ENCODE measurements around the gene MRPS22. TPM values are rescaled to one million over a fixed set of nuclear protein-coding genes. Genes with fewer than 3 reads are reported as not detected.
"Not testable (repeated sequence)": the region's sequence is repeated elsewhere in the genome, so short reads cannot be mapped to it uniquely, and the experiment has no call there.

Gene MRPS22
- total and polyA plus RNA-seq, 2 experiments from 2014 or later, result 63.4 to 89.2 TPM

- no peaks in the 10 kb centered on the region for H3K27me3 ChIP-seq
- H3K4me3 ChIP-seq, result peak within 1 kb of the TSS; percentile 65
- TF ChIP-seq, protein P1, sequence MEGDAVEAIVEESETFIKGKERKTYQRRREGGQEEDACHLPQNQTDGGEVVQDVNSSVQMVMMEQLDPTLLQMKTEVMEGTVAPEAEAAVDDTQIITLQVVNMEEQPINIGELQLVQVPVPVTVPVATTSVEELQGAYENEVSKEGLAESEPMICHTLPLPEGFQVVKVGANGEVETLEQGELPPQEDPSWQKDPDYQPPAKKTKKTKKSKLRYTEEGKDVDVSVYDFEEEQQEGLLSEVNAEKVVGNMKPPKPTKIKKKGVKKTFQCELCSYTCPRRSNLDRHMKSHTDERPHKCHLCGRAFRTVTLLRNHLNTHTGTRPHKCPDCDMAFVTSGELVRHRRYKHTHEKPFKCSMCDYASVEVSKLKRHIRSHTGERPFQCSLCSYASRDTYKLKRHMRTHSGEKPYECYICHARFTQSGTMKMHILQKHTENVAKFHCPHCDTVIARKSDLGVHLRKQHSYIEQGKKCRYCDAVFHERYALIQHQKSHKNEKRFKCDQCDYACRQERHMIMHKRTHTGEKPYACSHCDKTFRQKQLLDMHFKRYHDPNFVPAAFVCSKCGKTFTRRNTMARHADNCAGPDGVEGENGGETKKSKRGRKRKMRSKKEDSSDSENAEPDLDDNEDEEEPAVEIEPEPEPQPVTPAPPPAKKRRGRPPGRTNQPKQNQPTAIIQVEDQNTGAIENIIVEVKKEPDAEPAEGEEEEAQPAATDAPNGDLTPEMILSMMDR (IDR thresholded peaks at IDR 0.05; ENCODE audit: low read depth, low read length), result no peak
- peak; percentile 100 for DNase-seq (ENCODE audit: low read depth in 1 of 2, low spot score in 1 of 2)
- no peaks in the 10 kb centered on the region for H3K9me3 ChIP-seq (ENCODE audit: low read depth)
- no peaks in the 10 kb centered on the region for H3K36me3 ChIP-seq
- peak within 1 kb of the TSS; percentile 97 for H3K27ac ChIP-seq
- peaks cover 35% of the 10 kb centered on the region for H3K4me1 ChIP-seq (ENCODE audit: low read depth)
Measured at GRCh38 chr3:139389552-139390368, 45.9 kb downstream of the MRPS22 start, which contains the start of gene COPB2. Gene COPB2 (minus strand): TSS chr3:139389647. CDS start chr3:139389550, 97 bp downstream.

DNA sequence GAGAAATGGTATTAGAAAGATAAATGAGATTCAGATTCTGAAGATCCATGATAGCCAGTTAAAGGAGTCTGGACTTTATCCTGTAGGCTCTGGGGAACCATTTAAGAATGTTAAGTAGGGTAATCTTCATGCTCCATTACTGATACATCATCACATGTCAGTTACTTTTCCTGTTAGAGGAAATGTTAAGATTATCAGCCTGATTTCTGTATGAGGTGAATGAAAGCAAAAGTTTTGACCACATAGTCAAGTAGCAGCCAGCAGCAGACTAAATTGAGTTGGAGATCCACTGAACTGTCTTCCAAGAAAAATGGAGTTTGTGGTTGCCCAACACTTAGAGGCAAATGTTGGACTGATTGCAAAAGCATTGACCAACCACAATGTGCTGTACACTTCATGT, 50.3 kb downstream of the MRPS22 start:
- Histone ChIP-seq H3K27ac (peak overlapping the region; percentile 79), H3K4me3 (no peak overlapping the region), H3K36me3 (no peaks in the 10 kb centered on the region), H3K9me3 (ENCODE audit: low read depth) (no peaks in the 10 kb centered on the region), H3K4me1 (ENCODE audit: low read depth) (peaks cover 27% of the 10 kb centered on the region), H3K27me3 (no peaks in the 10 kb centered on the region)
- TF ChIP-seq, protein P1 (IDR thresholded peaks at IDR 0.05; ENCODE audit: low read depth, low read length), result no peak
- DNase-seq (ENCODE audit: low read depth in 1 of 2, low spot score in 1 of 2), result peak; percentile 24 to 27

GRCh38 chr3:139396707-139397106, 52.9 kb downstream of the MRPS22 start:
- Histone ChIP-seq H3K9me3 (ENCODE audit: low read depth) (no peaks in the 10 kb centered on the region), H3K27ac (no peak overlapping the region), H3K36me3 (no peaks in the 10 kb centered on the region), H3K4me1 (ENCODE audit: low read depth) (peaks cover 18% of the 10 kb centered on the region), H3K27me3 (no peaks in the 10 kb centered on the region), H3K4me3 (no peak overlapping the region)
- TF ChIP-seq, protein P1 (IDR thresholded peaks at IDR 0.05; ENCODE audit: low read depth, low read length), result no peak
- DNase-seq (ENCODE audit: low read depth in 1 of 2, low spot score in 1 of 2), result no peak

- H3K4me3 ChIP-seq, result not testable (repeated sequence)
Measured at GRCh38 chr3:139401155-139401554, 57.3 kb downstream of the MRPS22 start.

More at GRCh38 chr3:139401155-139401554, 57.3 kb downstream of the MRPS22 start:
- H3K36me3 ChIP-seq; H3K27ac ChIP-seq; H3K27me3 ChIP-seq; DNase-seq (ENCODE audit: low read depth in 1 of 2, low spot score in 1 of 2); H3K4me1 ChIP-seq (ENCODE audit: low read depth); H3K9me3 ChIP-seq (ENCODE audit: low read depth): not testable (repeated sequence)

Other genes with a start within 250 kb of the MRPS22 start
- 87.3 and 112 TPM in 2 replicates for gene COPB2, start 45.6 kb downstream of the MRPS22 start, total RNA-seq
- 151 and 166 TPM in 2 replicates for gene COPB2, start 45.6 kb downstream of the MRPS22 start, polyA plus RNA-seq
- gene RBP2, start 132.5 kb downstream of the MRPS22 start, total RNA-seq, result not detected in 2 replicates
- 0.26 TPM in 1 of 2 replicates, not detected in the other for gene RBP2, start 132.5 kb downstream of the MRPS22 start, polyA plus RNA-seq
- gene RBP1, start 195.7 kb downstream of the MRPS22 start, total RNA-seq, result 116 and 163 TPM in 2 replicates
- gene RBP1, start 195.7 kb downstream of the MRPS22 start, polyA plus RNA-seq, result 245 and 268 TPM in 2 replicates